GM12874 (cell line): ENCODE results near the gene TMEM273.

Source experiments
- CTCF ChIP-seq: IDR thresholded peaks from 2 replicates; pipeline ENCODE4 v1.5.1; 2011; ENCODE audit warnings: low read depth, mild to moderate bottlenecking, control low read depth, low read length, moderate library complexity; ENCODE audit not compliant: insufficient read depth

Gene TMEM273

GRCh38 chr10:49179699-49180443 lies 8.3 kb downstream of the TMEM273 start:
- TF ChIP-seq CTCF = no peak

DNA sequence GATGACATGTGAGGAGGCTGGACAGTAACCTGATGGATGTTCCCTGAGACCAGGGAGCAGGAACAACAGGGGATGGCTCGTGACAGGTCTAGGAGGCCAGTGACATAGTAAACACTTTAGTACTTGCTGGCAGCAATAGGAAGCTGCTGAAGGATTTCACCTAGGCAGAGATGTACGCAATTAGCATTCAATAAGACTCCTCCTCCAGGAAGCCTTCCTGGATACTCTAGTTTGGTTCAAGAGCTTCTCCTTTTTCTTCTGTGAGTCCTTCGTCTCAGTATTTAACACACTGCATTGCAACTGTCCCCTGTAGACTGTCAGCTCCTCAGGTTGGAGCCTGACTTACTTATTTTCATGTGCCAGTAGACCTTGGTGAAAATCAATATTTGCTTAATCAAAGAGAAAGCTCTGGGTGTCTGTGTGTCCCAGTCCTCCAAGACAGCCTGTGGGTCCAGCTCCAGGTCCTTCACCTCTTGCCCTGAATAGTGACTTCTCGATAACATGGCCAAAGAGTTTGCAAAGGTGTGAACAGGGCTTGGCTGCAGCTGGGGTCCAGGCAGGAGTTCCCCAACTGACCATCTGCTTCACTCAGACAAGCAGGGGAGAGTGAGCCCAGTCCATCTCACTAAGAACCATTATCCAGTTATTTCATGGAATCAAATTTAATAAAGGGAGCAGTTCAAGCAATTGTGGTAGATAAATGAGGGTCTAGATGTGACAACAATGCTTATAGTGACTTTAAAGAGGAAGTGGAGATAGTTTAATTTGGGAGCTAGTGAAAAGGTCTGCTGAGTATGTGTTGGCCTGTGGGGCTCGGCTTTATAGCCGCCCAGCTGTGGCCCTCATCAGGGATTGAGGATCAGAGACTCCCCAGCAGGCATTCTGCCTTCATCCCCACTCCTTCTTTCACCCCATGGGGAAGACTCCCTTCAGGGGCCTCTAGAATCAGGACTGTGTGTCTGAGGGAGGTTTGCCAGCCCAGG lies 9.4 kb downstream of the TMEM273 start:
- no peak for TF ChIP-seq CTCF

DNA sequence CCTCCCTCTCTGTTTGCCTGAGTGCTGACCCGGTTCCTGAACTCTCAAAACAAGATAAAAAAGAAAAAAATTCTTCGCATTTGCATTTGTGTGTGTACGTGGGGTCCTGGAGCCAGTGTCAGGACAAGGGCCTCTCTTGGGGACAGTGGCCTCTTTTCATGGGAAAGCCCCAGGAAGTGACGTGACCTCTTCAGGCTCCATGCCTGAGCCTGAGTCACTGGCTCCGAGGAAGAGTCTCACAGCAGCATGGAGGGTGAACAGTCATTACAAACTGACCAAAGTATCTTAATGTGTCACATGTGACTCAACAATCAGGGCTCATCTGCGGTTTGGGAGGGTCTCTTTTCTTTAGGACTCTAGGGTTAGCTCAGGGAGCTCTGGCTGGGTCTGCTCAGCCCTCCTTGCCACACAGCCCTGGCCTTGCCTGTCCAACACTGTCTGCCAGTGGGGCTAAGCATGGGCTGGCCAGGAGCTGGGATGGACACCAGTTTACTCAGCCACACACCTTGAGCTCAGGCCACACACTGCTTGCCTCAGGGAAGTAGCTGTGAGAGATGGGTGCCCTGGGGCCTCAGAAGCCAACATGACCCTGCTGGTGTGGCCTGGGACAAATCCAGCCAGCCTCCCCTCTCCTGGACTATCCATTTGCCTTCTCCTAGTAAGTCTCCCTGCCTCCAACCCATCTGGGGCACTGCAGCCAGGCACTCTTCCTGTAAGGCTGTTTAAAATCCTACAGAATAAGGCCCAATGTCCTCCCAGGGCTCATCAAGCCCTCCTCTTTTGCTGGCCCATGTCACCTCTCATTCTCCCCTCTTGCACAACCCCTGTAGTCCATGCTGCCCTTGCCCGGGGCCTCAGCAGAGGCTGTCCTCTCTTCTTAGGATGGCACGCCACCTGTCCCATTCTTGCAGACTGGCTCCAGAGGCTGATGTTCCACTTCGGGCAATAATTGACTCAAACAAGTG lies 10.5 kb downstream of the TMEM273 start:
- no peak for TF ChIP-seq CTCF

DNA sequence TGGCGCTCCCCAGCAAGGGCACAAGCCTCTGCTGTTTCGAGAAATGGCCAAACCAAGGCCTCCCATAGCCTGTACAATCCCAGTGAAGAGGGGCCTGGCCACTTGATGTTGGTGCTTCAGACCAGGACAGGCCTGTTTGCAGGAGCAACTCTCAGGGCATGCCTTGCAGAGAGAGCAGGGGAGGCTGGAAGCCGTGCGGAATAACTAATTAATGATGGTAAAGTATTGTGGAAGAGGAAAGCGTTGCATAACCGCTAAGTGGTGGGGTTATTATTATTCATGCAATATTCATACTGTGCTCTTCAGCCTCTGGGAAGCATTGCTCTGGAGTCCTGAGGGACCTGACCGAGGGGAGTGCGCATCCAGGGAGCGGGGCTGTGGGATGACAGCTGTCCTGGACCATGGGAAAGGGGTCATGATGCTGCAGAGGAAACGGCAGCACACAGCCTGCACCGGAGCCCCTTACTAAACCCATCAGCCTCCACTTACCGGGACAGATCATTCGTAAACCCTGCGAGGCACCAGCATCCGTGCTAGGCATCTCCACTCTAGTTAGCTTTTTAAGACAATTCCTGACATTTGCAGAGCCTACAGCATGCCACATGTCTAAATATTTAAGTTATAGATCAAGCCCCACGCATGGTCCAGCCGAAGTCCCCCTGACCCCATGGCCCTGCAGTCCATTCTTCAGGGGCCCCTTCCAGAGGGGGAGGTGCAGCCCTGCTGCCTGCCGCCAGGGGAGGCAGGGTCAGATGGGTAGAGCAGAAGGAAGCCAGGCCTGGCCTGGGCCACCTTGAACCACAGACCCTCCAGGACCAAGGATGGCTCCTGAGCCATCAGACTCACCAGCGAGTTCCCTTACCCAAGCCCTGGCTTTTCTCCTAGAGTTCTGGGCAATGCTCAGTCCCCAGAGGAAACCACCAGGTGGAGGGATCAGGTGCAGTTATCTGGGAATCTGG lies 11.6 kb downstream of the TMEM273 start:
- no peak; the same call in 1 of the 2 replicates for TF ChIP-seq CTCF

- no peak for TF ChIP-seq CTCF
Measured at GRCh38 chr10:49175587-49176309, 12.4 kb downstream of the TMEM273 start.

GRCh38 chr10:49174926-49175500 lies 13.2 kb downstream of the TMEM273 start:
- no peak for TF ChIP-seq CTCF
